GM20431 (cell line): ENCODE data around the gene KIF4B.
"Not testable (repeated sequence)": the region's sequence is repeated elsewhere in the genome, so short reads cannot be mapped to it uniquely, and the experiment has no call there.

Source experiments
- in situ Hi-C: fragments of 300-500 bp; cut with MseI, MboI; formaldehyde crosslinking; loops from one replicate; pipeline ENCODE4 v1.15.0; 2020; ENCODE audit warnings: low sequenced_read_pairs; ENCODE audit not compliant: unreplicated experiment

KIF4B gene, protein sequence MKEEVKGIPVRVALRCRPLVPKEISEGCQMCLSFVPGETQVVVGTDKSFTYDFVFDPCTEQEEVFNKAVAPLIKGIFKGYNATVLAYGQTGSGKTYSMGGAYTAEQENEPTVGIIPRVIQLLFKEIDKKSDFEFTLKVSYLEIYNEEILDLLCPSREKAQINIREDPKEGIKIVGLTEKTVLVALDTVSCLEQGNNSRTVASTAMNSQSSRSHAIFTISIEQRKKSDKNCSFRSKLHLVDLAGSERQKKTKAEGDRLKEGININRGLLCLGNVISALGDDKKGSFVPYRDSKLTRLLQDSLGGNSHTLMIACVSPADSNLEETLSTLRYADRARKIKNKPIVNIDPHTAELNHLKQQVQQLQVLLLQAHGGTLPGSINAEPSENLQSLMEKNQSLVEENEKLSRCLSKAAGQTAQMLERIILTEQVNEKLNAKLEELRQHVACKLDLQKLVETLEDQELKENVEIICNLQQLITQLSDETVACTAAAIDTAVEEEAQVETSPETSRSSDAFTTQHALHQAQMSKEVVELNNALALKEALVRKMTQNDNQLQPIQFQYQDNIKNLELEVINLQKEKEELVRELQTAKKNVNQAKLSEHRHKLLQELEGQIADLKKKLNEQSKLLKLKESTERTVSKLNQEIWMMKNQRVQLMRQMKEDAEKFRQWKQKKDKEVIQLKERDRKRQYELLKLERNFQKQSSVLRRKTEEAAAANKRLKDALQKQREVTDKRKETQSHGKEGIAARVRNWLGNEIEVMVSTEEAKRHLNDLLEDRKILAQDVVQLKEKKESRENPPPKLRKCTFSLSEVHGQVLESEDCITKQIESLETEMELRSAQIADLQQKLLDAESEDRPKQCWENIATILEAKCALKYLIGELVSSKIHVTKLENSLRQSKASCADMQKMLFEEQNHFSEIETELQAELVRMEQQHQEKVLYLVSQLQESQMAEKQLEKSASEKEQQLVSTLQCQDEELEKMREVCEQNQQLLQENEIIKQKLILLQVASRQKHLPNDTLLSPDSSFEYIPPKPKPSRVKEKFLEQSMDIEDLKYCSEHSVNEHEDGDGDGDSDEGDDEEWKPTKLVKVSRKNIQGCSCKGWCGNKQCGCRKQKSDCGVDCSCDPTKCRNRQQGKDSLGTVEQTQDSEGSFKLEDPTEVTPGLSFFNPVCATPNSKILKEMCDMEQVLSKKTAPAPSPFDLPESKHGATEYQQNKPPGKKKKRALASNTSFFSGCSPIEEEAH

DNA sequence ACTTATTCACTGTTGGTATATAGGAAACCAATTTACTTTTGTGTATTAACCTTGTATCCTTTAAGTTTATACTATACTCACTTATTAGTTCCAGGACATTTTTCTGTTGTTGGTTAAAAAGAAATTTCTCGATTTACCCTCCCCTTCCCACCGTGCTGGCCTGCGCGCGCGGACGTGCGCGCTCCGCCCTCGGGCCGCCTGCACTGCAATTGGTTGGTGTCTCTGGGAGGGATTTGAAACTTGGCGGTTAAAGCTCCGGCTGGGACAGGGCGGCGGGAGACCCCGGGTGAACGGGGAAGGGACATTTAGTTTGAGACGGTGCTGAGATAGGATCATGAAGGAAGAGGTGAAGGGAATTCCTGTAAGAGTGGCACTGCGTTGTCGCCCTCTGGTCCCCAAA, at the start of gene KIF4B:
KIF4B (plus strand) TSS at position 230 of the 400 bp plus-strand sequence; CDS start at position 335, 105 bp downstream.
- in situ Hi-C loops = no loop called here

DNA sequence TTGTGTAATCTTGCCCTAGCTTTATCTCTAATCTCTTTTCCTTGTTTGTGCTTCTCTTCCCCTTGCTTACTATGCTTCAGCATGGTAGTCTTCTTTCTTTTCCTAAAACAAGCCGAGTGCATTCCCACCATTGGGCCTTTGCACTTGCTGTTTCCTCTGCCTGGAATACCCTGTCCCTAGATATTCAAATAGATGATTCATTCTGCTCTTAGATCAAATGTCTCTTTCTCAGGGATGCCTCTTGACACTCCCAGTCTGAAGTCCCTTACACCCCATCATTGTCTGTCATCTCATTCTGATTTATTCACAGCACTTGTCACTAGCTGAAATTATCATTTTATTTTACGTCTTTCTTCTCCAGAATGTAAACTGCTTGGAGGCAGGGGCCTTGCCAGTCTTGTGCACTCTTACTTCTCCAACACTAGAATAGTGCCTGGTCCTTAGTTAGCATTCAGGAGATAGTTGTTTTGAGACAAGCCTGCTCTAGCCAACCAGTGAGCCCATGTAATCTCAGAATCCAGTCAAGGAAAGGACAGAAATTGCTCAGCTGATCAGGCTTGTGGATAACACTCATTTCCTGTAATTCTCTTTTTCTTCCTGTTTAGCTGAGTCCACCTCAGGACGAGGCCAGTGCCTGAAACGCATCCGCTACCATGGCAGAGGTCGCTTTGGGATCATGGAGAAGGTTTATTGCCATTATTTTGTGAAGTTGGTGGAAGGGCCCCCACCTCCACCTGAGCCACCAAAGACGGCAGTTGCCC, 47.3 kb upstream of the KIF4B start:
- in situ Hi-C loops = no loop called here

DNA sequence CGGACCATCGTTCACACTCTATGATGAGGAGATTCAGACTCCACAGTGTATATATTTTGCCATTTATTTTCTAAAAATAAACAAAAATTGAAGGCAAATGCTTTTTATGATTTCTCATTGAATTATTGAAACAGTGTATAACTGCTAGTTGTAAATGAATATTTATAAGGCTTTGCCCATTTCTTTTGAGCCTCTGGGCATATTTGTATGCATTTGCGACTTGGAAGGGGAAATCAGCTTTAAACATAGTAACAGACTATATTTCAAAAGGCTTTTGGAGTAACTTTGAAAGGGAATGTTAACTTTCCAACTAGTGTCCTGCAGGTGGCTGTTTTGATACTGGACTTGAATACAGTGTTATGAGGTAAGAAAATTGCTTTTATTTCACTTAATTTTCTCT, 46.7 kb upstream of the KIF4B start:
- in situ Hi-C loops = no loop called here

DNA sequence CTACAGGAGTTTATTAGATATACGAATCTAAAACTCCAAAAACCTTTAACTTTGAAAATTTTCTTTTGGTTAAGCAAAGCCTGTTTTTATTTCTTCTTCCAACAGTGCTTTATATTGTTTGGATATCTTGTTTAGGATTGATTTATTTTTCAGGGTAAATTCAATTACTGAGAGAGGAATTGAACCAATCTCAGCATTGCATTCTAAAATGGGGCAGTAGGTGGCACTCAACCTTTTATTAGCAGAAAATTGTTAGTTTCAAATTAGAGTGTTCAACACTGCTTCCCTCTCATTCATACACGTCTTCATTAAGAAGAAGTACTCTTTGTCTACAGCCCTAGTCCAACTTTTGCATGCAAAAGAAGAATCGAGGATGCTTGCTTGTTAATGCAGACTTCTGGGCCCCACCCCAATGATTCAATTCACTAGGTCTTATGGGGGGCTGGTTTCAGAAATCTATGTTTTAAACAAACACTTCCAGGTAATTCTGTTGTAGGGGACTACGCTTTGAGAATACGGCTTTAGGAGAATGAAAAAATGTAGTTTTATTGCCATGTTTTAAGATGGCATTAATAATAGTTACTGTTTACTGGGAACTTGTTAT, 46.0 kb upstream of the KIF4B start:
- in situ Hi-C loops = no loop called here

DNA sequence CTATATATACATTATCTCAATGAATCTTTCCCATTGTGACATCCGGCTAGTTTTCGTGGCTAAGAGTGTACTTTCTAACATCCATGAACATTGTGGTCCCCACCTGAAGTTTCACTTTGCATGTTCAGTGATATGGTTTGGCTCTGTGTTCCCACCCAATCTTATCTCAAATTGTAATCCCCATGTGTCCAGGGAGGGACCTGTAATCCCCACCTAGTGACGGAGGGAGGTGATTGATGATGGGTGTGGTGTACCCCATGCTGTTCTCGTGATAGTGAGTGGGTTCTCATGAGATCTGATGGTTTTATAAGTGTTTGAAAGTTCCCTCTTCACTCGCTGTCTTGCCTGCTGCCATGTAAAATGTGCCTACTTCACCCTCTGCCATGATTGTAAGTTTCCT, 44.6 kb upstream of the KIF4B start:
- in situ Hi-C loops = no loop called here

DNA sequence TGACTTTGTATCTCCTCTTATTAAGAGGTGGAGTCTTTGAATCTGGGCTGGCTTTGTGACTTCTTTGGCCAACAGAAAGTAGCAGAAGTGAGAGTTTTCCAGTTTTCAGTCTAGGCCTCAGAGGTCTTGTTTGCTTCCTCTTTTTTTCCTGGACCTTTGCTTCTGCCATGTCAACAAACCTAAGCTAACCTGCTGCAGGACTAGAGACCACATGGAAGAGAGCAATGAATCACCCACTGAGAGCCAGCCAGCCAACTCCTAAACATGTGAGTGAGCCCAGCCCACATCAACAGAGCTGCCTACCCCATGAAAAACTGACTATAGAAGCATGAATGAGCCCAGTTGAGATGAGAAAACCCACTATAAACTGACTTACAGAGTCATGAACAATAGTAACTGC, 42.8 kb upstream of the KIF4B start:
- in situ Hi-C loops = no loop called here

DNA sequence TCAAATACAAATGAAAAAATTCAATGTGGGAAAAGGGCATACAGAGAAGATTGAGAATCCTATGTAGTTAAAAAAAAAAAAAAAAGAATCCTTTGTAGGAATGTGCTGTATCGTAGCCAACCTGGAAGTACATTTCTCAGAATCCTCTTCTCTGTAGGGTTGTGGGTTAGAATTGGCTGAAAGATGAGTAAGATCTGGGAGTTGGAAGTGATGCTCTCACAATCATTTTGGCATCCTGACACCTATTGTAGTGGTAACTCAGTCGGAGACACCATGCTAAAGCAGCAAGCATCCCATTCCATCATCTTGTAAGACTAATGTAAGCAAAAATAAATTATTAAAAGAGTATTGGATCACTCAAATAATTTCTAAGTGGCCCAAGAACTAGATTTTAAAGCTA, 42.1 kb upstream of the KIF4B start:
- in situ Hi-C loops = no loop called here

DNA sequence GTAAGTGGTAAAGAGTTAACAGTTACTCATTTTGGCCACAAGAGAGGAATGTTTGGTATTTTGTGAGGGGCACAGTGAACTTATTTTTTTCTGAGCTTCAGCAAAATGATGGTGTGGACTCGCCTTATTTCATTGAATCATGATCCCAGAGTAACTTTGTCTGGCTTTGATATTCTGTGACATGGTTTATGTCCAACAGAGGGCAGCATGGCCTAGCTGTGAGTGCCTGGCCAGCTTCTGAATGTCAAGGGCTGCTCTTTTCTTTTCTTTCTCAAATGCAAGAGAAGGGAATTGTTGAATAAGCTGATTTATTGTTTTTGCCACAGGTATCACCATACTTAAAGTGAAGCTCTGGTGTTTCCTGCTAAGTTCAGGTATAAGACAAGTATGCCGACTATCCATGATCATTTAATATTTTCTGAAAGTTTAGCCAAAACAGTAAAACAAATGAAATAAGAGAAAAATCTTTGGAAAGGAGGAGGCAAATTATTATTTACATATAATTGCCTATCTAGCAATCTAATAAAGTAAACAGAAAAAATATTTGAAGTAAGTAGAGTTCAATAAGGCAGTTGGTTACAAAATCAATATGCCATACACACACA, 41.0 kb upstream of the KIF4B start:
- in situ Hi-C loops = no loop called here

DNA sequence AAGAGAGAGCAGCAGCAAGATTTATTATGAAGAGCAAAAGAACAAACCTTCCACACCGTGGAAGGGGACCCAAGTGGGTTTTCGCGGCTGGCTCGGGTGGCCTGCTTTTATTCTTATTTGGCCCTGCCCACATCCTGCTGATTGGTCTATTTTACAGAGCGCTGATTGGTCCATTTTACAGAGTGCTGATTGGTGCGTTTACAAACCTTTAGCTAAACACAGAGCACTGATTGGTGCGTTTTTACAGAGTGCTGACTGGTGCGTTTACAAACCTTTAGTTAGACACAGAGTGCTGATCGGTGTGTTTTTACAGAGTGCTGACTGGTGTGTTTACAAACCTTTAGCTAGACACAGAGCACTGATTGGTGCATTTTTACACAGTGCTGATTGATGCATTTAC, 37.5 kb upstream of the KIF4B start:
- in situ Hi-C loops = not testable (repeated sequence)

DNA sequence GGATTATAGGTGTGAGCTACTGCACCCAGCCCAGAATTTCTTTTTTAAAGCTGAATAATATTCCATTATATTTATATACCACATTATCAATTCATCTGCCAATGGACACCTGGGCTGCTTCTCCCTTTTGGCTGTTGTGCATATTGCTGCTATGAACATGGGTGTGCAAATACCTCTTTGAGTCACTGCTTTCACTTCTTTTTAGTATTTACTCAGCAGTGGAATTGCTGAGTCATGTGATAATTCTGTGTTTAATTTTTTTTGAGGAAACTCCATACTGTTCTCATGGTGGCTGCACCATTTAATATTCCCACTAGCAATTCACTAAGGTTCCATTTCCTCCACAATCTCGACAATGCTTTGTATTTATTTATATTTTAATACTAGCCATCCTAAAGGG, 36.1 kb upstream of the KIF4B start:
- in situ Hi-C loops = no loop called here

DNA sequence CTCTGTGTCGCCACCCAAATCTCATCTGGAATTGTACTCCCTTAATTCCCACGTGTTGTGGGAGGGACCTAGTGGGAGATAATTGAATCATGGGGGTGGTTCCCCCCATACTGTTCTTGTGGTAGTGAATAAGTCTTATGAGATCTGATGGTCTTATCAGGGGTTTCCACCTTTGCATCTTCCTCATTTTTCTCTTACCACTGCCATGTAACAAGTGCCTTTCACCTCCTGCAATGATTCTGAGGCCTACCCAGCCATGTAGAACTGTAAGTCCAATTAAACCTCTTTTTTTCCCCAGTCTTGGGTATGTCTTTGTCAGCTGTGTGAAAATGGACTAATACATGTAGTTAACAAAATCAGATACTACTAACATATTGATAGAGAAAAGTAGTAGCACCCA, 35.3 kb upstream of the KIF4B start:
- in situ Hi-C loops = not testable (repeated sequence)

DNA sequence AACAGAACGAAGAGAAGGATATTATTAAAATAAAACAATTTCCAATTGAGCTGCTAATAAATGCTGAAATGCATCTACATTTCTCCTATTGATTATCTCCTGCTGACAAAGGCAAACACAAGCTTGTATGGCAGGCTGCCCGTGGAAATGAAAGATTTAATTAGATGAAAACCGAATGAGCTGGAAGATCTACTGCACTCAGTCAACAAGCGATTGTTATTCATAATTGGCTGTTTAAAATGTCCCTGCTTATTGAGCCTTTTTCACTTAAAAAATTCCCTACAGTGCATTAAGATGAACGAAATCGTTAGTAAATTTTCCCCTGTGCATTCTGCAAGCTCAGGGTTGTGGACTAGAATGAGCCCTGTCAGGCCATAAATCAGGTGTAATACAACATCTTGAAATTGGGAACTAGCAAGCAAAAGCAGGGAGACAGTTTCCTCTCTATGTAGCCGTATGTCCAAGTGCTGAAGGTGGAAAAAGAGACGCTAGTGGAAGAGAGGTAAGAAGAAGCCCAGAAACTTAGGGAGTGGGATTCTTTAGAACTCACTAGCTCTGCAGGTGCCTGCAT, 28.5 kb upstream of the KIF4B start:
- in situ Hi-C loops = no loop called here

DNA sequence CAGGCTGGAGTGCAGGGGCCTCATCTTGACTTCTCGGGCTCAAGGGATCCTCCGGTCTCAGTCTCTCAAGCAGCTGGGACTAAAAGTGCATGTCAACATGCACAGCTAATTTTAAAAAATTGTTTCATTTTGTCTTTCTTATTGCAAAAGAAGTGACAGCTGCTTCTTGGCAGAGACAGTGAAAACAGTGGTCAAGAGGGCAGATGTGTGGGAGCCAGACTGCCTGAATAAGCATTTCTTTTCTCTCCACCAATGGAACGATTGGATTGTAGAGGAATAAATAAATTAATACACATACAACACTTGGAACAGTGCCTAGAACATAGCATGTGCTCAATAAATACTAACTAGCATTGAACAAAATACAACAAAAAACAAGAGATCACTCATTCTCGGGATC, 27.4 kb upstream of the KIF4B start:
- in situ Hi-C loops = no loop called here

DNA sequence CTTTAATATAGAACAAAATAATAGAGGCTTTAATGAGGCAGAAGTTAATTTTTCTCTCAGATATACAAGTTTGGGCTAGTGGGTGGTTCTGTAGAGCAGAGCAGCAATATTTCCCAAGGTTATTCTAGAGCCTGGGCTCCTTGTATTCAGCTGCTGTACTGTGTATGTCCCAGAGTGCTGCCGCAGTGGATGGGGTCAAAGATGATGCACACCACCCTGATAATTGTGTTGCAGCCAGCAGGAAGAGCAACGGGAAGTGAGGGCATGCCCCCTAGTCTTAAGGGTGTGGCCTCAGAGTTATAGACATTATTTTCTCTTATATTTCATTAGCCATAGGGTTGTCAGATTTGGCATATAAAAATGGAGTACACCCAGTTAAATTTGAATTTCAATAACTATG, 23.9 kb upstream of the KIF4B start:
- in situ Hi-C loops = no loop called here

DNA sequence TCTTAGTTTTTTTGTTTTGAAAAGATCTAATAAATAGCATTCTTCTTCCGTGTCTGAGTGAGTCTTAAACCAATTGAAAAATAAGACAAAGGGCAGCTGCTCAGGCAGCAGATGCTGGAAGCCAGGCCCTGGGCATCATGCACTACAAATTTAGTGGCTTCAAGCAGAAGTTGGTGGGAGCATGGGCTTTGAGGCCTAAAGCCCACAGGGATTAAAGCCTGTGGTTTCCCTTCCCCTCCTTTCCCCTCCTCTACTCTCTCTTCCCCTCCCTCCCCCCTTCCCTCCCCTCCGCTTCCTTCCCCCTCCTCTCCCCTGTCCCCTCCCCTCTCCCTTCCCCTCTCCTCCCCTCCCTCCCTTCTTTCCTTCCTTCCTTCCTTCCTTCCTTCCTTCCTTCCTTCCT, 20.1 kb upstream of the KIF4B start:
- in situ Hi-C loops = no loop called here

DNA sequence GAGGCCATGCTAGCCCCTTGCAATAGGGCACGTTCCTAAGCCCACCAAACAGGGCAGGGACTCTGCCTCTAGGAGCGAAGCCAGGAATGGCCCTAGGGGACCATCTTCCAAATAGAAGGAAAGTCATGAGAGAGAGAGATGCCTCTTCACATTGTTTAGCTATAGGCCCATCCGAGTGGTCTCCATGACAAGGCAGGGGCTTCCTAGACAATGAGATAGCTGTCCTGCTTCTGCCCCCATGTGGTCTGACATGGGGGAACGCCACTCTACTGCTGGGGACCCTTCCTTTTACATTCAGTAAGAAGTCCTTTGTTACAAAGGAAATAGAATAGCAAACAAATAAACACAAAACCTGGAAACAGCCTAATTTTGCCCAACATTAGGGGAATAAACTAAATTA, 17.9 kb upstream of the KIF4B start:
- in situ Hi-C loops = no loop called here

DNA sequence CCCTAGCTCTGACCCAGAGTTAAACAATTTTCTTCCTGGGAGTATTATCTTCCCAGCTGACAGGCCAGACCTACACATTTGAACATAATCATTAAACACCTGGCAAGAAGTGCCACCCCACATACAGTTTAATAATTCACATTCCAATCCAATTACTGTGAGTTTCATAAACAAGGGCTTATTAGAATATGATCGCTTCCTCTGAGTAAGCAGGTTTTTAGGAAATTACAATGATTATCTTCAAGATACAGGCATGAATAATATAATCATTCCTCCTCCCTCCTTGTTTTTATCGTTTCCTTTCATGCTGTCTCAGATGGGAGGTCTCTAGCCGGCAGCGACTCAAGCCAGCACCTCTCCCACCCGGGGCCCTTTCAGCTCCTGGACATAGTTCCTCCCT, 15.8 kb upstream of the KIF4B start:
- in situ Hi-C loops = no loop called here

DNA sequence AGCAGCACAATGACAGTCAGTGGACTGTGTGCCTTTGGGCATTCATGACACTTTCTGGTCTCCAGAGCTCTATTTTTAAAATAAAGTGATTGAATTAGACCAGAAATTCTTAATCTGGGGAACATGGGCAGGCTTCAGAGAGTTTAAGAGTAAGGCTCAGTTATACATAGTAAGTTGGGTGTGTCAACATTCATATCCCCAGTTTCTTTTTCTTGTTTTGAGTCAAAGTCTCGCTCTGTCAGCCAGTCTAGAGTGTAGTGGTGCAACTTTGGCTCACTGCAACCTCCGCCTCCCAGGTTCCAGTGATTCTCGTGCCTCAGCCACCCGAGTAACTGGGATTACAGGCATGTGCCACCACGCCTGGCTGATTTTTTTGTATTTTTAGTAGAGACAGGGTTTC, 13.7 kb upstream of the KIF4B start:
- in situ Hi-C loops = no loop called here

DNA sequence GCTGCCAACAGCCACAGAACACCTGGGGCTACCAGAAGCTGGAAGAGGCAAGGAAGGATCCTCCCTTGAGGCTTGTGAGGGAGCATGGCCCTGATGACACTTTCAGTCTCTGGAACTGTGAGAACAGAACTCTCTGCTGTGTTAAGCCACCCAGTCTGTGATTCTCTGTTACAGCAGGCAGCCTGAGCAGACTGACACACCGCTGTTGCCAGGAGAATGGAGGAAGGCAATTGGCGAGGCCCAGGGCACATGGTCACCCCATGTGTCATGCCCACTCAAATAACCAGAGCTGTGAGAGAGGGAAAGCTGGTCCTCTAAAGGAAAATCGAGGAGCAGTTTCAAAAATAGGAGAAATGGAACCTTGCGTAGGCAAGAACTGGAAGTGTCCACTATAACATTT, 12.0 kb upstream of the KIF4B start:
- in situ Hi-C loops = no loop called here
